ENCODE measurements around the gene TRIM28. TPM values are rescaled to one million over a fixed set of nuclear protein-coding genes. Genes with fewer than 3 reads are reported as not detected.

Gene TRIM28
- total RNA-seq, 1 donor from 2014 or later: 274 TPM

- Histone ChIP-seq H3K9me3 (no peaks in the 10 kb centered on the region), H3K27me3 (no peaks in the 10 kb centered on the region), H3K4me1 (peaks cover 35% of the 10 kb centered on the region), H3K27ac (no peak overlapping the region), H3K4me3 (no peak overlapping the region), H3K36me3 (no peaks in the 10 kb centered on the region)
- intact Hi-C loops (cut with DNase I): no loop called here
- TF ChIP-seq CTCF (IDR thresholded peaks at IDR 0.05) (no peak), POLR2AphosphoS5 (IDR thresholded peaks at IDR 0.05; ENCODE audit: insufficient read depth in 1 of 2, low read depth in 1 of 2) (no peak), POLR2A (IDR thresholded peaks at IDR 0.05) (no peak)
- DNase-seq (ENCODE audit: extremely low spot score in 2 of 2): no peak
These were observed 20.0 kb downstream of the TRIM28 start for GRCh38 chr19:58563823-58564222.

GRCh38 chr19:58566989-58567388 lies 23.1 kb downstream of the TRIM28 start:
- no peaks in the 10 kb centered on the region for H3K9me3 ChIP-seq
- H3K4me1 ChIP-seq: peaks cover 20% of the 10 kb centered on the region

GRCh38 chr19:58568453-58569130 lies 24.7 kb downstream of the TRIM28 start:
- Histone ChIP-seq H3K4me1 (peaks cover 10% of the 10 kb centered on the region), H3K36me3 (peaks cover 0 to 10% of the 10 kb centered on the region in 2 donors), H3K4me3 (no peak overlapping the region), H3K9me3 (no peaks in the 10 kb centered on the region), H3K27me3 (no peaks in the 10 kb centered on the region), H3K27ac (no peak overlapping the region)
- TF ChIP-seq POLR2A (IDR thresholded peaks at IDR 0.05): no peak
- TF ChIP-seq CTCF (IDR thresholded peaks at IDR 0.05): no peak
- TF ChIP-seq POLR2AphosphoS5 (IDR thresholded peaks at IDR 0.05; ENCODE audit: insufficient read depth in 1 of 2, low read depth in 1 of 2): no peak
- no peak for DNase-seq (ENCODE audit: extremely low spot score in 2 of 2)
- intact Hi-C loops (cut with DNase I): no loop called here

More at GRCh38 chr19:58566989-58567388, 23.1 kb downstream of the TRIM28 start:
- Histone ChIP-seq H3K36me3 (peaks cover 0 to 10% of the 10 kb centered on the region in 2 donors), H3K27ac (no peak overlapping the region), H3K27me3 (no peaks in the 10 kb centered on the region), H3K4me3 (no peak overlapping the region)
- TF ChIP-seq POLR2AphosphoS5 (IDR thresholded peaks at IDR 0.05; ENCODE audit: insufficient read depth in 1 of 2, low read depth in 1 of 2) (no peak), CTCF (IDR thresholded peaks at IDR 0.05) (no peak), POLR2A (IDR thresholded peaks at IDR 0.05) (no peak)
- no peak for DNase-seq (ENCODE audit: extremely low spot score in 2 of 2)
- intact Hi-C loops (cut with DNase I): no loop called here

GRCh38 chr19:58569191-58569942 lies 25.5 kb downstream of the TRIM28 start:
- no peak overlapping the region for H3K4me3 ChIP-seq
- DNase-seq (ENCODE audit: extremely low spot score in 2 of 2): no peak
- H3K9me3 ChIP-seq: no peaks in the 10 kb centered on the region
- no peaks in the 10 kb centered on the region for H3K27me3 ChIP-seq
- peaks cover 0 to 10% of the 10 kb centered on the region in 2 donors for H3K36me3 ChIP-seq
- H3K4me1 ChIP-seq: peaks cover 16% of the 10 kb centered on the region
- no peak overlapping the region for H3K27ac ChIP-seq
- no peak for TF ChIP-seq CTCF (IDR thresholded peaks at IDR 0.05)
- intact Hi-C loops (cut with DNase I): no loop called here
